ENCODE results near the gene CAPZA1. TPM values are rescaled to one million over a fixed set of nuclear protein-coding genes. Genes with fewer than 3 reads are reported as not detected.

The CAPZA1 gene
- polyA plus RNA-seq, 10 donors = 70.1 to 100.0 (median 87.6) TPM

- DNase-seq = peak in 1 of 3 donors; percentile 55
Measured at GRCh38 chr1:112713466-112714312, 94.1 kb downstream of the CAPZA1 start.

GRCh38 chr1:112714313-112715263, 95.0 kb downstream of the CAPZA1 start:
- peak in 1 of 3 donors; percentile 83 for DNase-seq

- DNase-seq = peak; percentile 87 to 93 (median 88)
Measured at GRCh38 chr1:112715264-112716053, 95.8 kb downstream of the CAPZA1 start, which contains the start of gene PPM1J. Gene PPM1J (minus strand): TSS chr1:112715332. CDS start chr1:112715301, 31 bp downstream.

- DNase-seq = peak; percentile 90 to 96 (median 94)
Measured at GRCh38 chr1:112716133-112716720, 96.6 kb downstream of the CAPZA1 start.

- no peak for DNase-seq
Measured at GRCh38 chr1:112717263-112717873, 97.7 kb downstream of the CAPZA1 start.

GRCh38 chr1:112718691-112719418, 99.2 kb downstream of the CAPZA1 start:
- DNase-seq = peak in 2 of 3 donors; percentile 61 to 74

- DNase-seq = no peak
Measured at GRCh38 chr1:112719706-112720105, 100.1 kb downstream of the CAPZA1 start.

- DNase-seq = no peak
Measured at GRCh38 chr1:112720800-112721199, 101.2 kb downstream of the CAPZA1 start.

Other genes starting within 250 kb of the CAPZA1 start
- gene CTTNBP2NL, start 223.6 kb upstream of the CAPZA1 start, polyA plus RNA-seq (ENCODE audit: insufficient read length in 10 of 10) = 10 to 100 TPM; 12.9 to 21.2 (median 17.0) TPM
- 10 to 100 TPM in 1 of 10 donors, 1 to 10 TPM in 9; 4.7 to 10.5 (median 6.3) TPM for gene WNT2B, start 110.9 kb upstream of the CAPZA1 start, polyA plus RNA-seq (ENCODE audit: insufficient read length in 10 of 10)
- 10 to 100 TPM; 12.7 to 19.8 (median 16.4) TPM for gene ST7L, start 691 bp upstream of the CAPZA1 start, polyA plus RNA-seq (ENCODE audit: insufficient read length in 10 of 10)
- gene MOV10, start 54.8 kb downstream of the CAPZA1 start, polyA plus RNA-seq (ENCODE audit: insufficient read length in 10 of 10) = 10 to 100 TPM; 41.8 to 71.6 (median 49.8) TPM
- gene RHOC, start 87.3 kb downstream of the CAPZA1 start, polyA plus RNA-seq (ENCODE audit: insufficient read length in 10 of 10) = 100 to 1,000 TPM; 256 to 336 (median 299) TPM
- gene PPM1J, start 95.5 kb downstream of the CAPZA1 start, polyA plus RNA-seq (ENCODE audit: insufficient read length in 10 of 10) = 1 to 10 TPM; 1.7 to 3.3 (median 2.4) TPM